Fibroblast of upper back skin (primary cell): ENCODE measurements around the gene MYBBP1A.
A peak's percentile ranks its signal among the peaks of the same experiment; 100 is the strongest.

ENCODE experiments used
- DNase-seq: peaks from one replicate; pipeline ENCODE4 v3.0.0-alpha.2; 2013

Gene MYBBP1A

DNA sequence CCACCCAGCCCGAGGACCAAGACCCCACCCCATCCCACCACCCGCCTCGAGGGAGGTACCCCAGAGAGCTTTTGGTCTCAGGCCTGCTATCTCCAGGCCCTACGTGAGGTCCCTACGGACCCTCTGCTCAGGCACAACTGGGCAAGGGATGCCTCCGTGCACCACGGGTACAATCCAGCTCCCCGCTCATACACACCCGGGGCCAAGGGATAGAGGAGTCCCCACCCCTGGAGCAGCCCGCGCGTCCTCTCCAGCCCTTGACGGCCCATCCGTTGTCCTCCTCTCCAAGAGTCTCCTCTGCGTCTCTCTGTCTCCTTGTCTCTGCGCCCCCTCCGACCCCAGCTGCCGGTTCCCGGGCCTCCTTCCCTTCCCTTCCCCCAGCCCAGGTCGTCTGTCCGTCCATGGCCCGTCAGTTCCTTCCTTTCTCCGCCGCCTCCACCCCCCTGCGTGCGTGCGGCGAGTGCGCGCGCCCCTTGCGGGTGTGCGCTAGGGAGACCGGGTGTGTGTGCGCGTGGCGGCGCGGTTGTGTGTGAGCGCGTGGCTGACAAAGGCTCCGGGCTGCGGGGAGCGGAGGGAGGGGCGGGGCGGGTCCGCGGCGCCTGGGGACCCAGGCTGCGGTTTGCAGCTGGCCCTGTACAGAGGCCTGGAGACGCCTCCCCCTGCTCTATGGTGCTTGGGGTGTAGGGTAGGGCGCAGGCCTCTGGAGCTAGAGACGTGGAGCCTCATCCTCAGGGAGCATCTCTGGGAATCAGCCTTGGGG lies 55.6 kb downstream of the MYBBP1A start:
- DNase-seq: no peak

DNA sequence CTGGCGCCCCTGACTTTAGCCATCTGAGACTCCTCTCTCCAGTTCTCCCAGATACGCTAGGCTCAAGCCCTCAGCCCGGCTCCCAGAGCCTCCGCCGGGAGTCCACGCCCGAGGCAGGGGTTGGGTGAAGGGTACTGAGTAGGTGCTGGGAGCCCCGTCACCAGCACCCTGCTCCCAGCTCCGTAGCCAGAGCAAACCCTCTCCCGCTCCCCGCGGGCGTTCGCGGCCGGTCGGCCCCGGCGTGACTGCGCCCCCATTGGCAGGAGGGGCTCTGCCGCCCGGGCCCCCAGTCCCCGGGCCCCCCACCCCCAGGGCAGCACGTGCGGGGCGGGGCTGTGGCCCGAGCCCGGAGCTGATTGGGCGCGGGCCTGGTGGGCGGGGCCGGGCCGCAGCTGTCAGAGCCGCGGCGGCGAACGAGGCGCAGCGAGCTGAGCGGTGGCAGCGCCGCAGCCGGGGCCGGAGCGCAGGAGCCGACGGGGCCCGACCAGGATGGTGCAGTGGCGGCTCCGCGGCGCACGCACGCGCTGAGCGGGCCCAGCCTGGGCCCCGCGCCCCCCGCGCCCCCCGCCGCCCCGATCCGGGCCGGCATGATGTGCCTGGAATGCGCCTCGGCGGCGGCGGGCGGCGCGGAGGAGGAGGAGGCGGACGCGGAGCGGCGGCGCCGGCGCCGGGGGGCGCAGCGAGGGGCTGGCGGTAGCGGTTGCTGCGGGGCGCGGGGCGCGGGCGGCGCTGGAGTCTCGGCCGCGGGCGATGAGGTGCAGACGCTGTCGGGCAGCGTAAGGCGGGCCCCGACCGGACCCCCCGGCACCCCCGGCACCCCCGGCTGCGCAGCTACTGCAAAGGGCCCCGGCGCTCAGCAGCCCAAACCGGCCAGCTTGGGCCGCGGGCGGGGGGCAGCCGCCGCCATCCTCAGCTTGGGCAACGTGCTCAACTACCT lies 56.5 kb downstream of the MYBBP1A start, which contains the start of gene SPNS2:
TSS of gene SPNS2 (plus strand) at position 421 of the 937 bp plus-strand sequence. CDS start at position 588, 167 bp downstream.
- peak; percentile 14 for DNase-seq

DNA sequence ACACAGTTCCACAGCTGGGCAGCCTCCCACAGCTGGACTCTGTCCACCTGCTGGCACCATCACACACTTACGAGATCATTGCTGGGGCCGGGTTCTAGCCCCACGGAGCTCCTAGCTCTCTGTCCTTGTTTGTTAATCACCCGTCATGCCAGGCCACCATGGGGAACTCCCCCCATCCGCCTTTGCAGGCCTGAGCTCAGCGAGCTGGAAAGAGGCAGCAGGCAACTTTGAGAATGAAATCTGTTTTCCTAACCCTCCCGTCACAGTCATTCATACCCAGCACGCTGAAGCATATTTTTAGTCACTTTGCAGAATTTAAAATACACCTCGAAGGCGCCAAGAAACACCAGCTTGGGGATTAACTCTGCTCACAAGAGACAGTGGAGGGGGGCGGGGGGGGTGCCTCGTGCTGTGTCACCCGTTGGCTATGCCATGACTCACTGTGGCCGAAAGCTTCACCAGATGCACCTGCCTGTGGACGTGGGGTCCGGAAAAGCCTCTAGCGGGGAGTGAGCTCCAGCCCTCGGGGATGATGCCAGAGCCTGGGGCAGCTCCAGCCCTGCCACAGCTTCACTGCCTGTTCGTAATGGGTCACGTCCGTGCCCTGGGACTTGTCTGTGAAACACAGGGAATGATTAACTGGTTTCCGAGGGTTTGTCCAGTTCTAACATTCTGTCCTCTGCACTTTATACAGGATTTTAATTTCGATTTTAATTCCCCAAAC lies 57.9 kb downstream of the MYBBP1A start:
- DNase-seq: peak; percentile 8

DNA sequence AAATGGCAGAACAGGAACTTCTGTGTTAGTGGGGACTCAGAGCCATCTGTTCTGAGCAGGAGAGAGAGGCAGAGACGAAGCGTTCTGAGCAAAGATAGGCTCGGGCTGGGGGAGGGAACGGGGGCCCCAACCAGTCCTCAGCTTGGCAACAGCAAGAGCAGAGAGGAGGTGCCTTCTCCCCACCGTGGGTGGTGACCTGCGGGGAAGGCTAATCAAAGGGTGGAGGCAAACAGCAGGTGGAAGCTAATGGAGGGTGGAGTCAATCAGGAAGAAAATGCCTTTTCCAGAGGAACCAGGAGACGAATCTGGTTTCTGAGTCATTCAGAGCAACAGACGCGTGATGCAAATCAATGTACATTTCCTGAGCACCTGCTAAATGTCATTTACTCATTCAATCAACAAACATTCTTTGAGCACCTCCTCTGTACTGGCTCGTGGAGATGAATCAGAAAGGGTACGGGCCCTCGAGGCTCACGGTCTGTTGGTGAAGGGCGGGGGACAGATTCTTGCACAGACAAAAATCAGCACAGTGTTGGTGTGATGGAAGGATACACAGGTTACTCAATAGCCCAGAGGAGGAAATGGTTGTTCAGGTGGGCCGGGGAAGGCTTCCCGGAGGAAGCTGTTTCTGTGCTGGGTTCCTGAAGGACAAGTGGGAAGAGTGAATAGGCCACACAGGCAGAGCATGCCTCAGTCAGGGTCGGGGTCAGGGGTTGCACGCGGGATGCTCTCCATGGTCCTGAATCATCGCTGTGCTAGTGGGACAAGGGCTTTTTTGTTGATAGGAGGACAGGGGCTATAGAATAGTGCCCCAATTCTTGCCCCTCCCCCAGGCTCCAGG lies 62.2 kb downstream of the MYBBP1A start:
- peak; percentile 15 for DNase-seq

DNA sequence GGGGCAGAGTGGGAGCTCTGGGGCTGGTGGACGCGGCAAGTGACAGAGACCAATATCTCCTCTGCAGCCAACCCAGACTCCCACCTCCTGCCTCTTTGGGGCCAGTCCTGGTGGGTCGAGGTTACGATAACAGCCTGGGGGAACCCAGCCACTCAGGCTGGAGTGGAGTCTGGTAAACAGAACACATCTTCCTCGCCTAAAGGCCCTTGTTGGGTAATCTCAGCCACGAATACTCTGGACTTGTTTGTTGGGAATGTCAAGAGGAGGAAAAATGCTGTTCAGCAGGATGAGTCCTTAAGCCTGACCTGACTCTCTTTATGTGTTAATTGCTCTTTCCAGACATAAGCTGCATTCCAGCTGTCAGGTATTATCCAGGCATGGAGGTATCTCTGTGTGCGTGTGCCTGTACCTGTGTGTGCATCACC lies 64.5 kb downstream of the MYBBP1A start:
- no peak for DNase-seq

DNA sequence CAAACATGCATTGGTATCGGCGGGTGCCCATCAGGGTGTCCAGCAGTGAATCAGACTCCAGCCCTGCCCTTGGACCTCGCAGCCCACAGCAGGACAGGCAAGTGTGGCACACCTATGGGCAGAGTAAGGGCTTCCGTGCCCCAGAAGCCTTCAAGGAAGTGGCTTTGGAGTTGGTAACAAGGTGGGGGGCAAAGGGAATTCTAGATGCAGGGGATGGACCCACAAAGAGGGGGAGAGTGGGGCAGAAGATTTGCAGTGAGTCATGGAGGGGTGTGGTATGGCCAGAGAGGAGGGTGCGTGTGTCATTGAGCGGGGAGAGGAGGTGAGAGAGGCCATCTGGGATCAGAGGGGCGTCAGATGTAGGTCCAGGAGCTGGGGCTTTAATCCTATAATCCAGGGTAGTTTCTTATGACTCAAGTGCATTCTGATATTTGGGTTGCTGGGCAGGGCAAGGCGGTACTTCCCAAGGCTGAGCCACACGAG lies 65.0 kb downstream of the MYBBP1A start:
- DNase-seq: no peak

DNA sequence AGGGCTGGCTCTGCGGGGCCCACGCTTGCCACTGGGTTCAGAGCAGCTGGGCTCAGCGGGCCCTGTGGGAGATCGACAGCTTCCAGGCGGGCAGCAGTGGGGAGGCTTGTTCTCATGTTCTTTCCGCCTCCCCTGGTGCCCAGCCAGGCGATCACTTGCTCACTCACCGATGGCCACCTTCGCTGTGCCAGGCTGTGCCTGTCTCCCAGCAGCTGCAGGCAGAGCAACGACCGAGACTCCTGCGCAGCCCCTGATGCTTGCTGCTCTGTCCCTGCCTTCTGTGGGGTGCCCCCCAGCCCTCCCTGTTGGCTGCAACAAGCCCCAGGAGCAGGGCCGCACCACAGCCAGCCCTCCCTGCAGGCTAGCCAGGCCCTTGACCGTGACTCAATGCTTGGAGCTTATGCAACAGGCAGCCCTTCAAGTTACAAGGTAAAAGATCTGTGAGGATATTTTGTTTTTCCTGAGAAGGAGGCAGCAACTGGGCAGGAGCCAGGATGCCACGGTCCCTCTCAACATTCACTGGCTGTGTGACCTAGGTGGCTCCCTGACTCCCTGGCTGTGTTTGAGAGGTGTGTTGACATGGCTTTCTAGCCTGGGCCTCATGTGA lies 66.1 kb downstream of the MYBBP1A start:
- DNase-seq: no peak
